ENCODE measurements around the gene RAB41.
"Not testable (repeated sequence)": the region's sequence is repeated elsewhere in the genome, so short reads cannot be mapped to it uniquely, and the experiment has no call there.

Gene RAB41

GRCh38 chrX:70281951-70282350 lies at the start of gene RAB41:
RAB41 (plus strand) TSS chrX:70282172; CDS start chrX:70282218, 46 bp downstream.
- DNase-seq, result no peak

GRCh38 chrX:70234355-70234754 lies 47.6 kb upstream of the RAB41 start, which contains the start of gene AWAT1:
AWAT1 (plus strand) TSS chrX:70234655; CDS start chrX:70234696, 41 bp downstream.
- no peak for DNase-seq

GRCh38 chrX:70240751-70241150 lies 41.2 kb upstream of the RAB41 start:
- no peak for DNase-seq

GRCh38 chrX:70241501-70241900 lies 40.5 kb upstream of the RAB41 start:
- DNase-seq, result no peak

GRCh38 chrX:70243601-70244000 lies 38.4 kb upstream of the RAB41 start:
- not testable (repeated sequence) for DNase-seq

GRCh38 chrX:70244881-70245280 lies 37.1 kb upstream of the RAB41 start:
- no peak for DNase-seq

- DNase-seq, result no peak
Measured at GRCh38 chrX:70247252-70247651, 34.7 kb upstream of the RAB41 start.

- no peak for DNase-seq
Measured at GRCh38 chrX:70252491-70252890, 29.5 kb upstream of the RAB41 start.

GRCh38 chrX:70253377-70254062 lies 28.5 kb upstream of the RAB41 start:
- no peak for DNase-seq

- DNase-seq, result no peak
Measured at GRCh38 chrX:70254063-70254400, 27.9 kb upstream of the RAB41 start.

GRCh38 chrX:70254909-70255308 lies 27.1 kb upstream of the RAB41 start:
- DNase-seq, result no peak

- no peak for DNase-seq
Measured at GRCh38 chrX:70255452-70255851, 26.5 kb upstream of the RAB41 start.

- no peak for DNase-seq
Measured at GRCh38 chrX:70257423-70258288, 24.3 kb upstream of the RAB41 start.

- DNase-seq, result no peak
Measured at GRCh38 chrX:70260104-70260503, 21.9 kb upstream of the RAB41 start, which contains the start of gene P2RY4. P2RY4 (minus strand) TSS chrX:70260204; CDS start chrX:70259624, 580 bp downstream.

GRCh38 chrX:70262952-70263567 lies 18.9 kb upstream of the RAB41 start:
- DNase-seq, result peak; percentile 19

- DNase-seq, result no peak
Measured at GRCh38 chrX:70264784-70265183, 17.2 kb upstream of the RAB41 start.

- DNase-seq, result no peak
Measured at GRCh38 chrX:70268034-70268433, 13.9 kb upstream of the RAB41 start, which contains the start of gene ARR3. ARR3 (plus strand) TSS chrX:70268334; CDS start chrX:70269386, 1,052 bp downstream.

GRCh38 chrX:70274029-70274428 lies 7.9 kb upstream of the RAB41 start:
- not testable (repeated sequence) for DNase-seq

GRCh38 chrX:70279081-70279480 lies 2.9 kb upstream of the RAB41 start:
- no peak for DNase-seq

GRCh38 chrX:70280573-70280972 lies 1.4 kb upstream of the RAB41 start:
- DNase-seq, result no peak

- DNase-seq, result no peak
Measured at GRCh38 chrX:70289168-70289792, 7.3 kb downstream of the RAB41 start.

- DNase-seq, result peak; percentile 11
Measured at GRCh38 chrX:70289793-70290770, 8.1 kb downstream of the RAB41 start, which contains the start of the genes KIF4A and PDZD11. KIF4A (plus strand) TSS chrX:70290104; CDS start chrX:70290459, 355 bp downstream. PDZD11 (minus strand) TSS chrX:70289927; CDS start chrX:70289341, 586 bp downstream.

Data from NCI-H2081 treated with DMSO at 0.1 percent for 48 hours (cell line).